ENCODE results near the gene GSTT4.
"Not testable (repeated sequence)": the region's sequence is repeated elsewhere in the genome, so short reads cannot be mapped to it uniquely, and the experiment has no call there.

DNA sequence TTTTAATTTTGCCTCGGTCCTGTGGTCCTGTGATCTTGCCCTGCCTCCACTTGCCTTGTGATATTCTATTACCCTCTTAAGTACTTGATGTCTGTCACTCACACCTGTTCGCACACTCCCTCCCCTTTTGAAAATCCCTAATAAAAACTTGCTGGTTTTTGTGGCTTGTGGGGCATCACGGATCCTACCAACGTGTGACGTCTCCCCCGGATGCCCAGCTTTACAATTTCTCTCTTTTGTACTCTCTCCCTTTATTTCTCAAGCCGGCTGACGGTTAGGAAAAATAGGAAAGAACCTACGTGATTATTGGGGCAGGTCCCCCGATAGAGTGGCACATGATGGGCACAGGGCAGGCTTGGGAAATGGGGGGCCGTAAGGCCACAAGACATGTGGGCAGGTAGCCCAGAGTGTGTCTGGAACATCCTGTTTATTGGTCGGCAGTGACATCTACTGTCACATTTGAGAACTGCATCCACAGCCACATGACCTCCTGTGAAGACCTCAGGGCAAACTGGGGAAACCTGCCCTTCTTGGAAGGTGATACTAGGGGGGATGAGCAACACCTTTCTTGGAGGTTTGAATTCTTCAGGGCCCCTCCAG lies 48.9 kb downstream of the GSTT4 start:
- TF ChIP-seq ZNF8 (CRISPR knock-in tag; IDR thresholded peaks at IDR 0.05); ISL1 (CRISPR knock-in tag; IDR thresholded peaks at IDR 0.05); ZFP3 (CRISPR knock-in tag; IDR thresholded peaks at IDR 0.05); TOX (CRISPR knock-in tag; IDR thresholded peaks at IDR 0.05; ENCODE audit: borderline replicate concordance); OSR1 (CRISPR knock-in tag; IDR thresholded peaks at IDR 0.05); ZFP30 (CRISPR knock-in tag; IDR thresholded peaks at IDR 0.05); GLIS3 (CRISPR knock-in tag; IDR thresholded peaks at IDR 0.05); BACH2 (CRISPR knock-in tag; IDR thresholded peaks at IDR 0.05; ENCODE audit: borderline replicate concordance); ARNTL (CRISPR knock-in tag; IDR thresholded peaks at IDR 0.05; ENCODE audit: borderline replicate concordance, low read depth); ZC3H10 (CRISPR knock-in tag; IDR thresholded peaks at IDR 0.05): not testable (repeated sequence)
- TF ChIP-seq, protein P1, sequence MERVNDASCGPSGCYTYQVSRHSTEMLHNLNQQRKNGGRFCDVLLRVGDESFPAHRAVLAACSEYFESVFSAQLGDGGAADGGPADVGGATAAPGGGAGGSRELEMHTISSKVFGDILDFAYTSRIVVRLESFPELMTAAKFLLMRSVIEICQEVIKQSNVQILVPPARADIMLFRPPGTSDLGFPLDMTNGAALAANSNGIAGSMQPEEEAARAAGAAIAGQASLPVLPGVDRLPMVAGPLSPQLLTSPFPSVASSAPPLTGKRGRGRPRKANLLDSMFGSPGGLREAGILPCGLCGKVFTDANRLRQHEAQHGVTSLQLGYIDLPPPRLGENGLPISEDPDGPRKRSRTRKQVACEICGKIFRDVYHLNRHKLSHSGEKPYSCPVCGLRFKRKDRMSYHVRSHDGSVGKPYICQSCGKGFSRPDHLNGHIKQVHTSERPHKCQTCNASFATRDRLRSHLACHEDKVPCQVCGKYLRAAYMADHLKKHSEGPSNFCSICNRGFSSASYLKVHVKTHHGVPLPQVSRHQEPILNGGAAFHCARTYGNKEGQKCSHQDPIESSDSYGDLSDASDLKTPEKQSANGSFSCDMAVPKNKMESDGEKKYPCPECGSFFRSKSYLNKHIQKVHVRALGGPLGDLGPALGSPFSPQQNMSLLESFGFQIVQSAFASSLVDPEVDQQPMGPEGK (CRISPR knock-in tag; IDR thresholded peaks at IDR 0.05; ENCODE audit: borderline replicate concordance) = not testable (repeated sequence)
- TF ChIP-seq, protein P2, sequence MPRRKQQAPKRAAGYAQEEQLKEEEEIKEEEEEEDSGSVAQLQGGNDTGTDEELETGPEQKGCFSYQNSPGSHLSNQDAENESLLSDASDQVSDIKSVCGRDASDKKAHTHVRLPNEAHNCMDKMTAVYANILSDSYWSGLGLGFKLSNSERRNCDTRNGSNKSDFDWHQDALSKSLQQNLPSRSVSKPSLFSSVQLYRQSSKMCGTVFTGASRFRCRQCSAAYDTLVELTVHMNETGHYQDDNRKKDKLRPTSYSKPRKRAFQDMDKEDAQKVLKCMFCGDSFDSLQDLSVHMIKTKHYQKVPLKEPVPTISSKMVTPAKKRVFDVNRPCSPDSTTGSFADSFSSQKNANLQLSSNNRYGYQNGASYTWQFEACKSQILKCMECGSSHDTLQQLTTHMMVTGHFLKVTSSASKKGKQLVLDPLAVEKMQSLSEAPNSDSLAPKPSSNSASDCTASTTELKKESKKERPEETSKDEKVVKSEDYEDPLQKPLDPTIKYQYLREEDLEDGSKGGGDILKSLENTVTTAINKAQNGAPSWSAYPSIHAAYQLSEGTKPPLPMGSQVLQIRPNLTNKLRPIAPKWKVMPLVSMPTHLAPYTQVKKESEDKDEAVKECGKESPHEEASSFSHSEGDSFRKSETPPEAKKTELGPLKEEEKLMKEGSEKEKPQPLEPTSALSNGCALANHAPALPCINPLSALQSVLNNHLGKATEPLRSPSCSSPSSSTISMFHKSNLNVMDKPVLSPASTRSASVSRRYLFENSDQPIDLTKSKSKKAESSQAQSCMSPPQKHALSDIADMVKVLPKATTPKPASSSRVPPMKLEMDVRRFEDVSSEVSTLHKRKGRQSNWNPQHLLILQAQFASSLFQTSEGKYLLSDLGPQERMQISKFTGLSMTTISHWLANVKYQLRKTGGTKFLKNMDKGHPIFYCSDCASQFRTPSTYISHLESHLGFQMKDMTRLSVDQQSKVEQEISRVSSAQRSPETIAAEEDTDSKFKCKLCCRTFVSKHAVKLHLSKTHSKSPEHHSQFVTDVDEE (CRISPR knock-in tag; IDR thresholded peaks at IDR 0.05) = not testable (repeated sequence)
- TF ChIP-seq, protein P3, sequence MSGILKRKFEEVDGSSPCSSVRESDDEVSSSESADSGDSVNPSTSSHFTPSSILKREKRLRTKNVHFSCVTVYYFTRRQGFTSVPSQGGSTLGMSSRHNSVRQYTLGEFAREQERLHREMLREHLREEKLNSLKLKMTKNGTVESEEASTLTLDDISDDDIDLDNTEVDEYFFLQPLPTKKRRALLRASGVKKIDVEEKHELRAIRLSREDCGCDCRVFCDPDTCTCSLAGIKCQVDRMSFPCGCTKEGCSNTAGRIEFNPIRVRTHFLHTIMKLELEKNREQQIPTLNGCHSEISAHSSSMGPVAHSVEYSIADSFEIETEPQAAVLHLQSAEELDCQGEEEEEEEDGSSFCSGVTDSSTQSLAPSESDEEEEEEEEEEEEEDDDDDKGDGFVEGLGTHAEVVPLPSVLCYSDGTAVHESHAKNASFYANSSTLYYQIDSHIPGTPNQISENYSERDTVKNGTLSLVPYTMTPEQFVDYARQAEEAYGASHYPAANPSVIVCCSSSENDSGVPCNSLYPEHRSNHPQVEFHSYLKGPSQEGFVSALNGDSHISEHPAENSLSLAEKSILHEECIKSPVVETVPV (CRISPR knock-in tag; IDR thresholded peaks at IDR 0.05) = not testable (repeated sequence)
